GM10266 (cell line): ENCODE results near the gene TNS3.

ENCODE experiments used
- DNase-seq: peaks from one replicate; pipeline ENCODE4 v3.0.0; 2012; ENCODE audit errors: extremely low spot score
- TF ChIP-seq, protein P1 (sequence below): IDR thresholded peaks from 2 replicates; pipeline ENCODE4 v1.5.1; 2012; ENCODE audit warnings: mild to moderate bottlenecking, low read depth; ENCODE audit not compliant: control insufficient read depth, insufficient read depth; ENCODE audit errors: missing control alignments

Gene TNS3

DNA sequence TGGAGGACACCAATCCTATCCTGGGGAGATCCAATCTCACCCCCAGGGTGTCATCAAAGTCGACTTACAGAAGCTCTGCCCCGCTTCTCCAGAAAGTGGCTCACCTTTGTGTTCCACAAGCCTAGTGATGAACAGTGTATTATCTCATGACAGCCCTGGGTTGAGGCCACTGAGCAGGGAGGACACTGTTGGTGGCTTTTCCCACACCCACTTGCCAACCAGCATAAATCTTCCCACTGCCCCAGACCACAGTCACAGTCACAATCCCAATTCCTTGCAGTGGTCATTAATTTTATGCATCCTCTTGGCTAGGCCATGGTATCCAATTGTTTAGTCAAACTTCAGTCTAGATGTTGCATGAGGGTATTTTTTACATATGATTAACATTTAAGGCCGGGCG is 18.4 kb downstream of the TNS3 start:
- no peak for DNase-seq

DNA sequence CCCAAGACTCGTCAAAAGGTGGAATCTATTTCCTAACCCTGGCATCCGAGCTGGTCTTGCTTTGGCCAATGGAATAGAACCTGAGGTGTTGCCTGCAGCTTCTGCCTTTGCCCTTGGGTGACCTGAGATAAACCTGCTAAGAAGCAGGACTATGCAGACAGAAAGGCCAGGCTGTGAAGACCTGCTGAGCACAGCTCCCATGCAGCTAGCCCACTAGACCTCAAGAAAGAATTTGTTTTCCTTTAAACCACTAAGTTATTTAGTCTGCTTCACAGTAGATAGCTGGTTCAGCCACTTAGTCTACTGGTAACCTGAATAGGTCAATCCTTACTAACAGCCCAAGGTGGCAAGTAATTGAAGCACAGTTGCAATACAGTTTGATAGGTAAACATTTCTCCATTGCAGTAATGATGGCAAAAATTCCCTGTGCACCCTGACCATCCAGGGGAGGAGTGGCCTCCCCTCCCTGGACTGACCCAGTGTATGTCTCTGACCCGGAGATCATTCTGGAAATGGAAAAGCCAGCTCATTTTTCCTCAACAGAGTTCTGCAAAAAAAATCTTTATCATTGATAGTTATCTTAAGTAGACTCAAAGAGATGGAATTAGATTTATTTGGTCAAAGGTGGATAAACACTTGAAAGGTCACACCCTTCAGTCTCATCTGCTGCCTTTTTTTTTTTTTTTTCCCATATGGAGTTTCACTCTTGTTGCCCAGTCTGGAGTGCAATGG is 20.0 kb downstream of the TNS3 start:
- TF ChIP-seq, protein P1, sequence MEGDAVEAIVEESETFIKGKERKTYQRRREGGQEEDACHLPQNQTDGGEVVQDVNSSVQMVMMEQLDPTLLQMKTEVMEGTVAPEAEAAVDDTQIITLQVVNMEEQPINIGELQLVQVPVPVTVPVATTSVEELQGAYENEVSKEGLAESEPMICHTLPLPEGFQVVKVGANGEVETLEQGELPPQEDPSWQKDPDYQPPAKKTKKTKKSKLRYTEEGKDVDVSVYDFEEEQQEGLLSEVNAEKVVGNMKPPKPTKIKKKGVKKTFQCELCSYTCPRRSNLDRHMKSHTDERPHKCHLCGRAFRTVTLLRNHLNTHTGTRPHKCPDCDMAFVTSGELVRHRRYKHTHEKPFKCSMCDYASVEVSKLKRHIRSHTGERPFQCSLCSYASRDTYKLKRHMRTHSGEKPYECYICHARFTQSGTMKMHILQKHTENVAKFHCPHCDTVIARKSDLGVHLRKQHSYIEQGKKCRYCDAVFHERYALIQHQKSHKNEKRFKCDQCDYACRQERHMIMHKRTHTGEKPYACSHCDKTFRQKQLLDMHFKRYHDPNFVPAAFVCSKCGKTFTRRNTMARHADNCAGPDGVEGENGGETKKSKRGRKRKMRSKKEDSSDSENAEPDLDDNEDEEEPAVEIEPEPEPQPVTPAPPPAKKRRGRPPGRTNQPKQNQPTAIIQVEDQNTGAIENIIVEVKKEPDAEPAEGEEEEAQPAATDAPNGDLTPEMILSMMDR: no peak
- DNase-seq: no peak

More for the DNA sequence above, 18.4 kb downstream of the TNS3 start:
- TF ChIP-seq, protein P1: no peak

DNA sequence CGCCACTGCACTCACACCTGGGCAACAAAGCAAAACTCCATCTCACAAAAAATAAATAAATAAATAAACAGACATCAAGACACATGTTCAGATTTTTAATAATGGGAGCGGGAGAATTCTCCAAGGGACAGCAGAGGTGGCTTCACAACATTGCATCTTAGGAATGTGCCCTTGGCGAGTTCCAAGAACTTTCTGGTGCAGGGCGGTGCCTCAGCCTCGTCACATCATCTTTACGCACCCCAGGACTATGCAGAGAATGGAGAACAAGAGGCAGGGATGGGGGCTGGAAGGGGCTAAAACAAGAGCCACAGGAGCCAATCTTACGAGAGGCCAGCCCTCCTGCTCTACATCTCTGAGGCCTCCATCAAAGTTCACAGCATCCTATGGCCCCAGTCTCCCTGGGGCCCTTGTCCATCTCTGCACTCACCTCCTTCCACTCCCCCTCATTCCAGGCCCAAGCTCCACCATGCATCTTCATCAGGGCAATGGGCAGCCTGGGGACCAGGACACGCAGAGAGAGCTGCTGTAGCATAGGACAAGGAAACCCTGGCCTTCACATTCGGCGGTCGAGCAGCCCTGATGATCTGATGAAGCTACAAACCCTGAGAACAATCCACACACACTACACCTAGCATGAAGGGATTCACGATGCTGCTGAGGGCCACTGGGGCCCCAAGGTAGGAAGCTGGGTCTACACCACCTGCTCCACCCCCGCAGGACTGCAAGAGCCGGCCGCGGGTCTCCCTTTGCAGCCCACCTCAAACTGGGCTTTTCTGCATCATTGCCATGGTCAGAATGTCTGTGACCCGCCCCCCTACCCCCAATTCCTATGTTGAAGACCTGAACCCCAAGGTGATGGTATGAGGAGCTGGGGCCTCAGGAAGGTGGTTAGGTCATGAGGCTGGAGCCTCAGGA is 22.3 kb downstream of the TNS3 start:
- DNase-seq: no peak
- TF ChIP-seq, protein P1: no peak

DNA sequence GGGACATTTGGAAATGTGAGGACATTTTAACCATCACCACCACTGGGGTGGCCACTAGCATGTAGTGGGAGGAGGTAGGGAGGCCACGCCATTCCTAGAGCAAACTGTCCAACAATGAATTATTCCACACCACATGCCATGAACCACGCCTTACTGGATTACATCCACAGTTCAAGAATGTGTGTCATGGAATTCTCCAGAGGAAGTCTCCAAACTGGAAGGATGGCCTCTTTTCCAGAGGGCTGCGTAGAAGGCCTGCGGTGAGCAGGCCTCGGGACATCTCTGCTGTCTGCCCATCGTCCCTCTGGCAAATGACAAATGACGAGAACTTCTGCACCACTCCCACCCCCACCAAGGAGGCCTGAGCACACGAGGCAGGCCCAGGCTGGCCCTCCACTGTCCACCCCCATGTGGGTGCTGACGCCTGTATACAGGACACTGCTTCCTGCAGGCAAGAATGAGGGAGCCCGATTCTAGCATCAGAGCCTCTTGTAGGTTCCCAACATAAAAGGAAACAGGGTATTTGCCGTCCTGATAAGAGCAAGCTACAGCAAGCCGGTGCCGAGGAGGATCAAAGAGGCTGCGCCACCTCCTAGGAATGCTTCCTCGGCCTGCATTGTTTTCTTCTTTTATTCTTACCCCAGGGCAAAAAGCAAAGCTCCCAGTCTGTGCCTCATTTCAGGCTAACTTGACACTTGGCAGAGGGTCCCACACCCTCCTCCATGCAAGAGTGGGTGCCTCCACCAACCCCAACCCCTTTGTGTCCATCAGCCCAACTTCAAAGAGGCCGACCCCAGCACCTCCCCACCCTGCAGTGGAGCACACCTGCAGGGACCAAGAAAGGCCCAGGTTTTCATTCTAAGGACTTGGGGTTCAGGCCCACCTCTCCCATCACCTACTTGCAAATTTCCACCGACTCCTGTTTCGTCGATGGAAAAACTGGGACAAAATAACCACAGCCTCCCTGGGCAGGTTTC is 23.9 kb downstream of the TNS3 start:
- TF ChIP-seq, protein P1: no peak
- DNase-seq: no peak

DNA sequence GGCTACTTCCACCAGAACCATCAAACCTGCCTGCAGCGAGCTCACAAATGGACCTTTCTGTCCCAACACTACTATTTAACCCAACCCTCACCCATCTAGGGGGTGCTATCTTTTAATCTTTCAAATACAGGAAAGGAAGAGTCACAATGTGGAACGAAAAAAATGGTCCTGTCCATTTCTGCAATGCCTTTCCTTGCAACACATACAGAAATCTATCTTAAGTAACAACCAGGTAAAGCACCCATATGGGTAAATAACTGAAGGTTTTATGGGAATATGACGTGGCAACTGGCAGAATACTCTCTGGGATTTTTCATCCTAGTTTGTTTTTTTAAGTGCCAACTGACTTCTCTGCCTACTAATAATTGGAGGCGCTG is 24.6 kb downstream of the TNS3 start:
- DNase-seq: no peak
- TF ChIP-seq, protein P1: no peak

DNA sequence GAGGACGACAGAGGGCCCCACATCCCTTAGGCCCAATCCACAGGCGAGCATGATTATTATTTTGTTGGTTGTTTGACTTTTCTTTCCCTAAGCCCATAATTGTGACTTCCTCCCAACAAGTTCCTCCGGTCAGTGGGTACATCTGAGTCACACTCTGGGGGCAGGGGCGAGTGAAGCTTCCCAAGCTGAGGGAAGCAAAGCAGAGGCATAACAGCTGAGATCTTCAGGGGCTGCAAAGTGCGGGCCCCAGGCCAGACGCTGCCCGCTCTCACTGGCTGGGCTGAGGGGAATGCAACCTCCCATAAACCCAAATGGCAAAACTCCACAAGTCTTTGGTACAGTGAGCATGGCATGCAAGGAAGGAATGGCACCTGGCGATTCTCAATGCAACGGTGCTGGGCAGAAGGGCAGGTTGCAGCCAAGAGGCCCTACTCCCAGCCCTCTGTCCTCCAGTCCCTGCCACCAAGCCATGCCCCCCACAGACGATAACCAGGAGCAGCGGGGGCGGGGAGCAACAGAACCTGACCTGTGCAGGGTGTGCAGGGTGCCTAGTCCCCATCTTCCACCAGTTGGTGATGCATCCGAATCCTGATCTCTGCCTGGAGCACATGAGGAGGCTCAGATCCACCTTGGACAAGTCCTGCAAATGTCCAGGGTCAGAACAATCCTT is 25.3 kb downstream of the TNS3 start:
- TF ChIP-seq, protein P1: no peak
- no peak for DNase-seq
